GM21717 (cell line): ENCODE data around the gene MRTFA.
"Not testable (repeated sequence)": the region's sequence is repeated elsewhere in the genome, so short reads cannot be mapped to it uniquely, and the experiment has no call there.

Source experiments
- ATAC-seq: cut with Tn5 transposase; IDR thresholded peaks from one replicate; pipeline ENCODE4 v1.9.1; 2021; ENCODE audit warnings: mild to moderate bottlenecking, moderate library complexity; ENCODE audit not compliant: unreplicated experiment

Gene MRTFA

DNA sequence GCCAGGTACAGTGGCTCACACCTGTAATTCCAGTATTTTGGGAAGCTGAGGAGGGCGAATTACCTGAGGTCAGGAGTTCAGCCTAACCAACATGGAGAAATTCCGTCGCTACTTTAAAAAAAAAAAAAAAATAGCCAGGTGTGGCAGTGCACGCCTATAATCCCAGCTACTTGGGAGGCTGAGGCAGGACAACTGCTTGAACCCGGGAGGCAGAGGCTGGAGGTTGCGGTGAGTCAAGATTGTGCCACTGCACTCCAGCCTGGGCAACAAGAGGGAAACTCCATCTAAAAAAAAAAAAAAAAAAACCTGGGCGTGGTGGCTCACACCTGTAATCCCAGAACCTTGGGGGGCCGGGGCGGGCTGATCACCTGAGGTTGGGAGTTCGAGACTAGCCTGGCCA, 37.8 kb downstream of the MRTFA start:
- ATAC-seq, result not testable (repeated sequence)

DNA sequence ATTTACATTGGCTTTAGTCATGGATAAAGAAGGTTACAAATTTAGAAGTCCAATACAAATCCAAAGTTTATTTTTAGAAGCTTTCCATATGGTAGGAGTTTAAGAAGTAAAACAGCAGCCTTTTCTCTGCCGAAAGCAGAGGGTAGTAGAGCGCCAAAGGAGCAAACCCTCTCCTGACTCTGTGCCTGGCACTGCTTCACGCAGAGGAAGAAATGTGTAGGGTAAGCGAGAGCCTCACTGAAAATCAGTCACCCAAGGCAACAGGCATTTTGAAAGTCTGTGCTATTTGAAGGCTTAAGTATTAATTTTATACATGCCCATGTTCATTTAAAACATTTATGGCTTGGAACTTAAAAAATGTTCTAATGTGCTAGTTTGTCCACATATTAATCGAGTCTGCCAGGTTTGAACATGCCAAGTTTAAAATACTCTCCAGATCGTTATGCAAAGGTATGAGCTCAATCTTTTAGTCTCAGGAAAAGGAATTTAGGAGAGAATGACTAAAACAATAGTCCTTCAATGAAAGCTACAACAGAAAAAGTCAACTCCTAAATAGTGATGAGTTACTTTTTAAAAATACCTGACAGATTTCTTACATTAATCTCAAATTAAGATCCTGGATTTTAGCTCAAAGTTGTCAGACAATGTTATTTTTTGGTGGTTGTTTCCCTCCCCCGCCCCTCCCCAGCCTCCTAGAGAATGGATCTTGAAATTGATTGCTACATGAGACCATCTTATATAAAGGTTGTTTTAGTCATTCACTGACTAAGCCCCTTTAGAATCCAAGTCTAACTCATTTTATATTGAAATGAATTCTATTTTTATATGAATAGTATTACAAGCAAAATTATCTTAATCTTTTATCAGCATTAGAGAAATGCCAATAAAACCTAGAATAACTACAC, 38.7 kb downstream of the MRTFA start:
- no peak for ATAC-seq

DNA sequence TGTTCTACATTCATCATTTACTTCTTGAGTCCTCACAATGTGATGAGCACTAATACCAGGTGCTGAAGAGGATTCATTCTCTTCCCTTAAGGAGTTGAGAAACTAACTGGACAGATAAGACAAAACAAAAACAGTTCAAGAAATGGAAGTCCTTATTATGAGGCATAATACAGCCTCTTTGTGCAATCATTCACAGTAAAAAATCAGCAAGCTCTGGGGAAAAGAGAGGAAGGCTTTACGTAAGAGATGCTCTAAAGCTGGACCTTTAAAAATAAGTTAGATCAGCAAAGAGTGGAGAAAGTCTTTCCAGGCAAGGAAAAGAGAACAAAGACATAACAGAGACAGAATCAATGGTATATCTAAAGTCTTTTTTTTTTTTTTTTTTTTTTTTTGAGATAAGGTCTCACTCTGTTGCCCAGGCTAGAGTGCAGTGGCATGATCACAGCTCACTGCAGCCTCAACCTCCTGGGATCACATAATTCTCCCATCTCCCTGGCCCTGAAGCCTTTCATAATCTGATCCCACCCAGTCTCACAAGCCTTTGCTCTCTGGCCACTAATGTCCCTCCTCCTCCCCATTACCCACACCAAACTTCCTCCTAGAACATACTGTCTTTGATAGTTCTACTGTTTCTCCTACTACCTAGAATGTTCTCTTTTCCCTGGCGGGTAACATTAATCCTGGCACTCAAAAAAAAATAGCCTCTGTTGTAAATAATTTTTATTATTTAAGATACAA, 40.9 kb downstream of the MRTFA start:
- ATAC-seq, result no peak

DNA sequence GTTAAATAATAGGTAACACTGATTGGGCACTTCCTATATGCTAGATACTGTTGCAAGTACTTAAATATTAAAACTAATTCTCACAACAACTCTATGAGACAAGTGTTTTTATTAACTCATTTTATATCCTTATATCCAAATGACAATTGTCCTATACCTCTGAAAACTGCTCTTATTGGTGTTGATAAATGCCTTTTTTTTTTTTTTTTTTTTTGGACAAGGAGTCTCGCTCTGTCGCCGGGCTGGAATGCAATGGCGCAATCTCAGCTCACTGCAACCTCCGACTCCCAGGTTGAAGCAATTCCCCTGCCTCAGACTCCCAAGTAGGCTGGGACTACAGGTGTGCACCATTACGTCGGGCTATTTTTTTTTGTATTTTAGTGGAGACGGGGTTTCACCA, 41.6 kb downstream of the MRTFA start:
- ATAC-seq, result no peak

DNA sequence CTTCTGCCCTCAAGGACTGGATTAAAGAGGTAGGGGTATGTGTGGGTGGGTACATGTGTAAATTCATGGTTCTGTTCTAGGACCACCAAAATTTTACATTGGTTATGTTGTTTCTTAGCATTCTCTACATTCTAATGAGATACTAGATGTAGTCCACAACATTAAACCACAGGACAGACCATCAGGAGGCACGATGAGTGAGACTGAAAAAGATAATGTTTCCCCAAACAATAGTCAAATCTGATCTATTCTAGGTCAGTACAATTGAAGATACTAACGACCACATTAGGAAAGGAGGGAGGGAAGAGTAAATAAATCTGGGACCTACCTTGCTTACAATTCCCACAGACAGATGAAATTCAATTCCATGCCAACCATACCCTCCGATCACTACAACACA, 42.2 kb downstream of the MRTFA start:
- peak; percentile 20 for ATAC-seq

DNA sequence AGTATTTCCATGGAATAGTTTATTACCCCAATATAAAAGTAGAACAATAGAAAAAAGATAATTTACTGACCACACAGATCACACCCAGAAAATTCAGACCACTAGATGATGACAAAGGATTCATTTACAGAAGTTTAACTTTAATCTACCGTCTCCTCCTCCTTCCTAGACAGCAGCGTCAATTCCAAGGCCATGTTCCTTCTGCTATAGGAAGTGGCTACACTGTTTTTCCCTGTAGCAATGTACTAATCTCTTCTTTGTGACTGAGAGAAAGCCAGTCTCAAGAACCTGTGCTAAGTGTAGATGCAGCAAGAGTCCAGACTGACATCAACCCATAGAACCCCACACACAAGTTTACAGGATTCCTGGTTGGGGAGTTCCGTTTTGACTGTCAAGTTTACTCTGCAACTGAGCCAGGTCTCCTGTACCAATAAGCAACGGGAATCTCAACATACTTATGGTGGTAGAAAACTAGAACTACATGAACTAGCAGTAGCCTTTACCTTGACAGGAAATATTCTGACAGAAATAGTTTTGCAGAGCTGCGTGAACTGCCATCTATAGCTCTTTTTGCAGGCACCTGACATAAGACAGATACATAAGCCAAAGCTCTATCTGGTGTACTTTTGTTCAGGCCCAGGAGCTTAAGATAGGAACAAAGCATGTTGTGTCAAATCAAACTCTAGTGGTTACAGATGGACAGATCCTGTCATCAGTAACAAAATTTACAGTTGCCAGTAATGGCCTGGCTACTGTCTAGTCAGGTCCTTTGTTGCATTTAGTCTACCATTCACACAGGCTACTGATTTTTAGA, 42.9 kb downstream of the MRTFA start:
- ATAC-seq, result peak; percentile 46

DNA sequence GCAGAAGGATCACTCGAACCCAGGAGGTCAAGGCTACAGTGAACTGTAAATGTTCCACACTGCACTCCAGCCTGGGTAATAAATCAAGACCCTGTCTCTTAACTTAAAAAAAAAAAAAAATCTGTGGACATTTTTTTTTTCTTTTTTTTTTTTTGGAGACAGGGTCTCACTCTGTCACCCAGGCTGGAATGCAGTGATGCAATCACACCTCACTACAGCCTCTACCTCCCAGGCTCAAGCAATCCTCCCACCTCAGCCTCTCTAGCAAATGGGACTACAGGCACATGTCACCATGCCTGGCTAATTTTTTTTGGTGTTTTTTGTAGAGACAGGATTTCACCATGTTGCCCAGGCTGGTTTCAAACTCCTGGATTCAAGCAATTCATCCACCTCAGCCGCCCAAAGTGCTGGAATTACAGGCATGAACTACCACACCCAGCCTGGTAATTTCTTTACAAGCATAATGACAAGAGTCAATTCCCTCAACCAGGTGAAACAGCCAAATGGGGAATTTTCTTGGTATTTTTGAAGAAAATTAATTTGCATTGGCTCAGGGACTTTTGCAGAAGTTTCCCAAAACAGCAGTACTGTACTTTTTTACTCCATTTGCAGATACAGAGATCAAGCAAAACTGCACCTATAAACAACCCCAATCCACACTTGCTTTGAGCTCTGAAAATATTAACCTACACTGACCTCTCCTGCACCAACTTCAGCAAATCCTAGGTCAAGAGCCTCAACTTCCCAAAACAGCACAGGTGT, 44.0 kb downstream of the MRTFA start:
- no peak for ATAC-seq

DNA sequence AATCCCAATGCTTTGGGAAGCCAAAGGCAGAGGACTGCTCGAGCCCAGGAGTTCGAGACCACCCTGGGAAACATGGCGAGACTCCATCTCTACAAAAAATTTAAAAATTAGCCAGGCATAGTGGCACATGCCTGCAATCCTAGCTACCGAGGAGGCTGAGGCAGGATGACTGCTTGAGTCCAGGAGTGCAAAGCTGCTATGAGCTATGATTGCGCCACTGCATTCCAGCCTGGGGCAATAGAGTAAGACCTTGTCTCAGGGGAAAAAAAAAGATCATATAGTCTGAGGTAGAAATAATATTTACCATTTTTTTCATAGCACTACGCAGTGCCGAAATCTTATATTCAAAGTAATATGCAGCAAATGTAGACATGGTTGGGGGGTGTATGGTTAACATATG, 47.8 kb downstream of the MRTFA start:
- ATAC-seq, result no peak

DNA sequence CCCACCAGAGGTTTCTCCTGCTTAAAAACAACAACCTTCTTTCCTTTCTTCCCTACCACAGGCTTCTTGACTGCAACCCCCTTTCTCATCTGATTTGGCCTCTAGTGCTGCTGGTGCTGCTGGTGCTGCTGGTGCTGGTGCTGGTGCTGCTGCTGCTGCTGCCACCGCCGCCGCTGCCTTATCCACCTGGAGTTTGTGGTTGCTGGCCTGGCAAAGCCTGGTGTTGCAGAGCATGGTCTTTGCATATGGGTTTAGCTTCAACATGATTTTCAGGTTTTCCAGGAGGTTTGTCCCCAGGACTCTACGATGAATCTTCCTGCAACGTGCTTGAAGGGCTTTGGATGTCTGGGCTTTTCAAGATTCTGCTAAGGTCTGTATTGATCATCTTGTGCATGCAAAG, 49.7 kb downstream of the MRTFA start:
- no peak for ATAC-seq

DNA sequence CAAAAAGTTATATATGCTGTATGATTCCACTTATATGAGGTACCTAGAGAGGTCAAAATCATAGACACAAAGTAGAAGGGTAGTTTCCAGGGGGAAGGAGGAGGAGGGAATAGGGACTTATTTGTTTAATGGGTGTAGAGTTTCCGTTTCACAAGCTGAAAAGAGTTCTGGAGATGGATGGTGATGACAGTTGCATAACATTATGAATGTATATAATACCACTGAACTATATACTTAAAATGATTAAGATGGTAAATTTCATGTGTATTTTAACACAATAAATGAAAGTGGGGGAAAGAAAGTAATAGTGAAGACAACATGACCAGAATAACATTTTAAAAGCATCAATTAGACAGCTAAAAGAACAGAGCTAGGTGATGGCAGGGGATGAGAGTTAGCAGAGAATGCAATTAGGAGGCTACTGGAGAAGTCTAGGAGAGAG, 51.2 kb downstream of the MRTFA start:
- ATAC-seq, result no peak

DNA sequence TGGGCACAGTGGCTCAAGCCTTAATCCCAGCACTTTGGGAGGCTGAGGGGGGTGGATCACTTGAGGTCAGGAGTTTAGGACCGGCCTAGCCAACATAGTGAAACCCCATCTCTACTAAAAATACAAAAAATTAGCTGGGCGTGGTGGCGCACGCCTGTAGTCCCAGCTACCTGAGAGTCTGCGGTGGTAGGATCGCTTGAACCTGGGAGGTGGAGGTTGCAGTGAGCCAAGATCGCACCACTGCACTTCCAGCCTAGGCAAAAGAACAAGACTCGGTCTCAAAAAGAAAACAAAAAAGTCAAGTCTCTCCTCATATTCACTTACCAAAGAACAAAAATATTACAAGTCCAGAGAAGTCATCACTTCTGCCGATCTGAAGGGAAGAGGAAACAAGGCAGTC, 51.8 kb downstream of the MRTFA start:
- not testable (repeated sequence) for ATAC-seq

DNA sequence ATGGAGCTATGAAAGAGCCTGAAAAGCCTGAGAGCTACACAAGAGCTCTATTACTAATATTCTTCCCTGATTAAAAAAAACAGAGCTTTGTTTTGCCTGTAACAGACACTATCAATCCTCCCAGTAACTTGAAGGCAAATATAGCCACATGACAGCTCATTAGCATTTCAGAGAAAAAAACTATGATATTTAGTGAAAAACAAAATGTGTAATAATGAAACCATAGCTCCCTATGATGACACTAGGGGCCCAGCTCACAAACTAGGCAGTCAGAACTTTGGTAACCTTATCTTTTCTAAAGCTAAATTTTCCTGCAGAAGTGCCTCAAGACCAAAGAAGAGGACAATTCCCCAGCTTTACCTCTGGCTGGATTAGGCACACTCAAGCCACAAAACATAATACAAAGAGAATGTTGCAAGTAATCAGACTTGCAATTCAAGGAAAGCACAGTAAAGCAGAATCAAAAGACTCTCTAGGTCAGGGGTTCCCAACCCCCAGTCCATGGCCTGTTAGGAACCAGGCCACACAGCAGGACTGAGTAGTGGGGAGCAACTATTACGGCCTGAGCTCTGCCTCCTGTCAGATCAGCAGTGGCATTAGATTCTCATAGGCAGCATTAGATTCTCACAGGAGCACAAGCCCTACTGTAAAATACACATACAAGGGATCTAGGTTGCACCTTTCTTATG, 53.3 kb downstream of the MRTFA start:
- ATAC-seq, result peak; percentile 56

DNA sequence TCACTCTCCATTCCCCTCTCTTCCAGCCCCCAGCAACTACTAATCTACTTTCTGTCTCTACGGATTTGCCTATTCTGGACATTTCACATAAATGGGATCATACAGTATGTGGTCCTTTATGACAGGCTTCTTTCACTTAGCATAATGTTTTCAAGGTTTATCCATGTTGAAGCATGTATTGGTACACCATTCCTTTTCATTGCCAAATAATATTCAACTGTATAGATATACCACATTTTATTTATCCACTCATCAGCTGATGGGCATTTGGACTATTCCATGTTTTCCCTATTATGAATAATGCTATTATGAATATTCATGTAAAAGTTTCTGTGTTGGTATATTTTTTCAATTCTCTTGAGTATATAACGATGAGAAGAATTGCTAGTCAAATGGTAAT, 54.5 kb downstream of the MRTFA start:
- ATAC-seq, result no peak

DNA sequence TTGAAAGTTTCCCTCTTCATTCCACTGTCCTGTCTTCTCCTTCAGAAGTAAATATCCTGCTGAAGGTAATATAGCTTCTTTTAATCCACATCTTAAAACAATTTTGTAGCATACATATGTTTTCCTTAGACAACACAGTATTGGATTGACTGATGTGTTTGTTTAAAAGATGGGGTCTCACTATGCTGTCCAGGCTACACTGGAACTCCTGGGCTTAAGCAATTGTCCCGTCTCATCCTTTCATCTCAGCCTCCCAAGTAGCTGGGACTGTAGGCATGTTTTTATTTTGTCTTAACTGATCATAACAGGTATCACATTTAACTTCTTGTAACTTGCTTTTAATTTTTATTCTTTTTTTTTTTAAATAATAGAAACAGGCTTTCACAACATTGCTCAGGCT, 55.9 kb downstream of the MRTFA start:
- ATAC-seq, result no peak

DNA sequence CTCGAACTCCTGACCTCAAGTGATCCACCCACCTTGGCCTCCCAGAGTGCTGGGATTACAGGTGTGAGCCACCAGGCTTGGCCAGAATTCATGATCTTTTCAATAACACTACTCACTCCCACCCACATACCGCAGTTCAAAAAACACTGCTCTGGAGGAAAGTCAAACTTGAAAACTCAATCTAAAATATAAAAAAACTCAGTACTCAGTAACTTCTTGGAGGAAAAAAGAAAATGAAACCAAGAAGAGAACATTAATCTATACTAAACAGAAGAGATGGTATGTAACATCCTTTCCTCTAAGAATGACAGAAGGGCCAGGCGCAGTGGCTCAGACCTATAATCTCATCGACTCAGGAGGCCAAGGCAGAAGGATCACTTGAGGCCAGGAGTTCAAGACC, 58.3 kb downstream of the MRTFA start:
- ATAC-seq, result no peak

DNA sequence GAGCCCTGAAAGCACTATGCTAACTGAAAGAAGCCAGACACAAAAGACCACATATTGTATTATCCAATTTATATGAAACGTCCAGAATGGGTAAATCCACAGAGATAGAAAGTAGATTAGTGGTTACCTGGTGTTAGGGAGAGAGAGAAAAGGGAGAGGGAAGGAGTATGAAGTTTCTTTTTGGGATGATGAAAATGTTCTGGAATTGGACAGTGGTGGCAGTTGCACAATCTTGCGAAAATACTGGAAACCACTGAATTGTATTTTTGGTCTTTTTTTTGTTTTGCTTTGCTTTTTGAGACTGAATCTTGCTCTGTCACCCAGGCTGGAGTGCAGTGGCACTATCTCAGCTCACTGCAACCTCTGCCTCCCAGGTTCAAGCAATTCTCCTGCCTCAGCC, 63.5 kb downstream of the MRTFA start:
- no peak for ATAC-seq

DNA sequence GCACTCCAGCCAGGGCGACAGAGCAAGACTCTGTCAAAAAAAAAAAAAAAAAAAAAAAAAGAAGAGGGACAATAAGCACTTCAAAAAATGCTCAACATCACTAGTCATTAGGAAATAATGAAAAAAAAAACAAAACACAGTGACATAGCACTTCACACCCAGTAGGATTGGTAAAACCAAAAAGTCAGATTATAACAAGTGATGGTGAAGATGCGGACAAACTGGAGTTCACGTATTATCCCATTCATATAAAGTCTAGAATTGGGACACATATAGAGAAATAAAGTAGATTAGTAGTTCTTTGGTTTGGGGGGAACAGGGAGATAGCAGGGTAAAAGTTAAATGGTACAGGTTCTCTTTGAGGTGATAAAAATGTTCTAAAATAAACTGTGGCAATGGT, 64.6 kb downstream of the MRTFA start:
- ATAC-seq, result no peak

DNA sequence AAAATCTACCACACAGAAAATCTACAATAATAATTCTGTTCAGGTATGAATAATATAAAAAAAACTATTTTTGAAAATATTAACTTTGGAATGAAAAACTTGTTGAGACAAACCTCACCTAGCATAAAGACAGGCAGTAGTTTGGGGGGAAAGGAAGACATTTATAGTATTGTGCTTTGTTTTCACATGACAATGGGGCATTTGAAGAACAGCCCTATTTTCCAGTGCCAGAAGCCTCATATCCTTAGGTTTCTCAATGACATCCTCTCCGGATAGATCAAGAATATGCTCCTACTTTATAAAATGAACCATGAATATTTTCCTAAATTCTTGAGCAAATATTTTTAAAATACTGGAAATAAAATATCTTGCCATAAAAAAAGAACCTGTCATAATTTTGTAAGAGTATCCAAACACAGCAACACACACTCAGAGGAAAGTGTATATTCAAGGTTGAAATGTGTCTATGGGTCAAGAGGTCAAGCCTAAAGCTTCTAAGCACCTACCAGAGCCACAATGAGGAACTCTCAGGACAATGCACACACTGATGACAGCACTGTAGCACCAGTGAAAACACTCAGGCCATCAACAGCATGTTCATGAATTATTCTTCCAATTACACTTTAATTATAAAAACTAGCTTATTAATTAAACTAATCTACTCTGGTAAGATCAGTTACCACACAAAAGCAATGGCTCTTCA, 68.7 kb downstream of the MRTFA start:
- no peak for ATAC-seq

DNA sequence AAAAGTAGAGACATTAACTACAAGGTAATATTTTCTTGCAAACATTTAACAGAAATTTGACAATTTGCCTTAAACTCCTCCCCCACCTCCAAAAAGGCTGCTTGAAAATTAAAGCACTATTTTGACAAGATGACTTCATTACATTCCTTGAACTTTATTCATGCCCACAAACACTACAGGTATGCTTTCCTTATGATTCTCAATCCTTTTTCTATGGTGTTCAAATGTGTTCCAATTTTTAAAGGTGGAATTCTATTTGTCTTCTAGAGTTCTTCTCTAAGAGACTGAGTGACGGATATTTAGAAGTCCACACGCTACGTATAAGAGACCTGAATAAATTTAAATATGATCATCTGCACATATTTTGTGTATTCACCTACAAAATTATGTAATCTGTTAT, 69.4 kb downstream of the MRTFA start:
- ATAC-seq, result no peak
